AG10803 (cell line): ENCODE data around the gene CCDC127.

Experiments
- DNase-seq: peaks from one replicate; pipeline ENCODE4 v3.0.0; 2010; ENCODE audit warnings: low read depth
- H3K4me3 ChIP-seq: 2 replicates; pipeline ENCODE4 v1.5.1; 2011; ENCODE audit warnings: mild to moderate bottlenecking, low read length, control low read depth
- TF ChIP-seq, protein P1 (sequence below): conservative IDR thresholded peaks from 2 replicates; pipeline ENCODE4 v1.5.1; 2011; ENCODE audit warnings: mild to moderate bottlenecking, low read length, control low read depth, inconsistent platforms

The CCDC127 gene

DNA sequence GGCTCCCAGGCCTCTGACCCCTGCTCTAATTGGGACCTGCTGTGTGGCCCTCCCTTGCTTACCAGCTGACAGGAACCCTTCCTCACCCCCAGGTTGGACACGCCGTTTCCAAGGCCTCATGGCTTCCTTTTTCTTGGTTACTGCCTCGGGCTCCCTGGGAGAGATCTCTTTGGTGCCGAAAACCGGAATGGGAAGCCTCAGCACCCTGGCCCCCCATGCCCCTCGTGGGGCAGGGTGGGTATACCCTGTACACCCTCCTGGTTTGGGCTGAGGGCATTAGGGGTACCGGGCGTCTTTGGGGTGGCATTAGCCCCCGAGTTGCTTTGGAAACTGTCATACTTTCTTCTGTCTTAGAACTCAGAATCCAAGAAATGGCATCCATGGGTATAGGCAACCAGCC, 36.8 kb downstream of the CCDC127 start:
- TF ChIP-seq, protein P1, sequence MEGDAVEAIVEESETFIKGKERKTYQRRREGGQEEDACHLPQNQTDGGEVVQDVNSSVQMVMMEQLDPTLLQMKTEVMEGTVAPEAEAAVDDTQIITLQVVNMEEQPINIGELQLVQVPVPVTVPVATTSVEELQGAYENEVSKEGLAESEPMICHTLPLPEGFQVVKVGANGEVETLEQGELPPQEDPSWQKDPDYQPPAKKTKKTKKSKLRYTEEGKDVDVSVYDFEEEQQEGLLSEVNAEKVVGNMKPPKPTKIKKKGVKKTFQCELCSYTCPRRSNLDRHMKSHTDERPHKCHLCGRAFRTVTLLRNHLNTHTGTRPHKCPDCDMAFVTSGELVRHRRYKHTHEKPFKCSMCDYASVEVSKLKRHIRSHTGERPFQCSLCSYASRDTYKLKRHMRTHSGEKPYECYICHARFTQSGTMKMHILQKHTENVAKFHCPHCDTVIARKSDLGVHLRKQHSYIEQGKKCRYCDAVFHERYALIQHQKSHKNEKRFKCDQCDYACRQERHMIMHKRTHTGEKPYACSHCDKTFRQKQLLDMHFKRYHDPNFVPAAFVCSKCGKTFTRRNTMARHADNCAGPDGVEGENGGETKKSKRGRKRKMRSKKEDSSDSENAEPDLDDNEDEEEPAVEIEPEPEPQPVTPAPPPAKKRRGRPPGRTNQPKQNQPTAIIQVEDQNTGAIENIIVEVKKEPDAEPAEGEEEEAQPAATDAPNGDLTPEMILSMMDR: no peak
- DNase-seq: no peak
- H3K4me3 ChIP-seq: no peak overlapping the region

DNA sequence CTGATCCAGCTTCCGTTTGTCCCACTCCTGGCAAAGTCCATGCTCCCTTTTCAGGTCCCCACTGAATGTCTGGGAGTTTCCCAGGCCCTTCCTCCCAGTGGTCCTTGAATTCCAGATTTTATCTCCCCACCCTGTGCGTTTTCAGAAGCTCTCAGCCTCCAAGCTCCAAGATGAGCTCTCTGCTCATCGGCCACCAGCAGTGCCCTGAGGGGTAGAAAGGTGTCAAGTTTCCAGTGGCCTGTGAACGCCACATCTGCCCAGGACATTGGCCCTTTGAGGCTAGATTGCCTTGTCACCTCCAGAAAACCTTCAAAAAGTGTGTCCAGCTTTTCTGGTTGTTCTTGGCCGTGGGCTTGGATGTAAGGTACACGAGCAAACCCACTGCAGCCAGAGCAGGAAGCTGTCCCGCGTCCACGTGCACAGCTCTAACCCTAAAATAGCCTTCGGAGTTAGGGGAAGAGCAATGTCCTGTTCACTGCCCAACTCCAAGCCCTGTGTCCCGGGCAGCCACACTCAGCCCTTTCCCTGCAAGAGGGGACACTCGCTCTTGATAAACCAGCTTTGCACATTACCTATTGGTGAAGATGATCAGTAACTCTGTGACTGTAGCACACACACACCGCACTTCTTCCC, 37.6 kb downstream of the CCDC127 start:
- no peak for DNase-seq
- TF ChIP-seq, protein P1: no peak
- H3K4me3 ChIP-seq: no peak overlapping the region

DNA sequence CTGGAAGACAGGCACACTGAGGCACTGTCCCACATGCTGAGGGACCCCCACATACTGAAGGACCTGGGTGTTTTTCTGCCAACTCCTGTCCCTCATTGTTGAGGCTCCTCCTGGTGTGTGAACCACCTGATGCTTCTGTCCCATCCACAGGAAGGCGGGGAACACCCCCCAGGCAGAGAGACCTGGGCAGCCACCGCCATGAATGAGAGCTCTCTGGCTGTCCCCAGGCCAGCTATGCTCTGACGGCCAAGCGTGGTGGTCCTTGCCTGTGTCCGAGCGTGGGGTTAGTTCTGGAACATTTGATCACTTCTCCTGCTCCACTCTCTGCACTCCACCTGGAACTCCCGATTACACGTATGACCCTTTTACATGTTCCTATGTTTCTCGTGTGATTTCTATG, 38.6 kb downstream of the CCDC127 start:
- H3K4me3 ChIP-seq: no peak overlapping the region
- no peak for DNase-seq
- TF ChIP-seq, protein P1: no peak

DNA sequence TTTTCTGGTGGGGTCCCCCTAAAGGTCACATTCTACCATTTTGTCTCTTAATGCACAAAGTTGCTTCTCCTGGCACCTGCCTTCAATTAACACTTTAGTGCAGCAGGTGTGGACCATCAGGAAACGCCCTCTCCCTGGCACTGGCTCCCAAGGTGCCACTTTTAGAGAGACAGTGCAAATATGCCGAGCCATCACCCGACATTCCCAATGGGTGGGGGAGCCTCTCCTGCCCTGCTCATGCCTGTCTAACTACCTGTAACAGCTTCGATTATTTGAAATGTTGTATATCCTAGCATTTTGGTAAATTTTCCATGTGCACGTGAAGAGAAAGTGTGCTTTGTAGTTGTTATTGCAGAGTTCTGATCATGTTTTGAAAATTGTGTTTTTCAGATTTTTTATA, 39.8 kb downstream of the CCDC127 start:
- no peak for DNase-seq

DNA sequence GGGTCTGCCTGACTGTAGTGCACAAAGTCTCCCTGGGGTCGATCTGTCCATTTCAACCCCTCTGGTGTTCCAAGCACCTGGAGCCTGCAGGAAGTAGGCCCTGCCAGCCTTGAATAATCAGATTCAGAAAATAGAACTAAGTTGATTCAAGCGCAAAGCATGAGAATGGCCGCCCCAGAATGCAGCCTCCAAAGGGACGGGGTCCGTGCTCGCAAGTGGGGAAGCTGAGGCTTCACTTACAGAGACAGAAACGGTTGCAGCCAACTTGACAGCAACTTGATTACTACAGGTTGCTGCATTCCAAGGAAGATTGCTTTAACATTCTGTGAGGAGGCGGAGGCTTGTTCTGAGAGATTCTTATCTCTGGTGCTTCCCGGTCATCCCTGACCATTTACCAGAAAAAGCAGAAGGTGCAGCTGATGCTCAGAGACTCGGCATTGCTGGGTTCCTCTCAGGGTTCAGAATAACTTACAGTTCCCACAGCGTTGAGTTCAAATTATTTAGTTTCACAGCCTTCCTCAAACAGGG, 41.6 kb downstream of the CCDC127 start:
- TF ChIP-seq, protein P1: no peak
- no peak for DNase-seq
- H3K4me3 ChIP-seq: no peak overlapping the region

More for the DNA sequence above, 39.8 kb downstream of the CCDC127 start:
- TF ChIP-seq, protein P1: no peak
- no peak overlapping the region for H3K4me3 ChIP-seq

DNA sequence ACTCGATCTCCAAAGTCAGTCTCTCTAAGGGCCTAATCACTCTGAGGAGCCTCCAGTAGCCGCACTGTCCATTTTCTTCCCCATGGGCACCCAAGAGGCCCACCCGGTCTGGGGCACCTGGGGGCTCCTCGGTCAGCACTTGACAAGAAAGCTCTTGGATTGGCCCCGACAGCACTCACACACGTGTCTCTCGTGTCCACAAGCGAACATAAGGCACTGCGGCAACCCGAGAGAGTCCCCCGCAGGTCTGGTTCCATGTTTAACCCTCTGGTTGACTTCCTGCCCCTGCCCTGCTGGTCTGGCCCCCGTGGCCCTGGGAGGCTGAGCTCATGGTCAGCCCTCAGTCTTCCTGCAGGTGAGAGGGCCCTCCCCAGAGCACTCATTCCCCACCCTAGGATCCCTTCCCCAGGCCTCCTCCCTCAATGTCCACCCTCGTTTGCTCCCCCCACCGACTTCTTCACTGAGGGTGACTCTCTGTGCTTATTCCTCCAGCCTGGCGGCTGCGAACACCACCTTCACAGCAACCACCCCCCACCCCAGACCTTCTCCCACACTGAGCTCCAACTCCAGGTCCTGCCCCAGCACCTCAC, 43.0 kb downstream of the CCDC127 start:
- no peak overlapping the region for H3K4me3 ChIP-seq
- DNase-seq: no peak
- TF ChIP-seq, protein P1: no peak

DNA sequence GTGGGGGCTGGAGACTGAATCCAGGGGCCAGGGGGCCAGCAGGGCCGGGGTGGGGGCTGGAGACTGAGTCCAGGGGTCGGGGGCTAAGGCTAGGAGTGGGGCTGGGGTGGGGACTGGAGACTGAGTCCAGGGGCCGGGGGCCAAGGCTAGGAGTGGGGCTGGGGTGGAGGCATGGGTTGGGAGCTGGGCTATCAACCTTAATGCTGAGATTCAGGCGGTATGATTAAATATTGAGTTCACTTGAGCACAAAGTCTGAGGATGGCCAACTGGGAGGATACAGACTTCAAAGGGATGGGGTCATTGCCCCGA, 43.7 kb downstream of the CCDC127 start:
- no peak for DNase-seq
- no peak overlapping the region for H3K4me3 ChIP-seq
- TF ChIP-seq, protein P1: no peak
